Choroid plexus epithelial cell (primary cell): ENCODE data around the gene KDM6B.

Experiments used
- DNase-seq: peaks from one replicate; pipeline ENCODE4 v3.0.0-alpha.2; 2010; ENCODE audit warnings: low read depth
- H3K4me3 ChIP-seq: 2 replicates; pipeline ENCODE4 v1.5.1; 2011; ENCODE audit warnings: low read depth, mild to moderate bottlenecking, control low read depth, low read length, moderate library complexity
- CTCF ChIP-seq: conservative IDR thresholded peaks from 2 replicates; pipeline ENCODE4 v1.5.1; 2011; ENCODE audit warnings: low read depth, mild to moderate bottlenecking, control low read depth, inconsistent platforms, low read length, moderate library complexity

Gene KDM6B

GRCh38 chr17:7882629-7883028, 48.6 kb downstream of the KDM6B start:
- H3K4me3 ChIP-seq: no peak overlapping the region

More at GRCh38 chr17:7882629-7883028, 48.6 kb downstream of the KDM6B start:
- TF ChIP-seq CTCF: no peak
- no peak for DNase-seq
